NB4 (cell line): ENCODE data around the gene OLFM2.

Experiments used
- DNase-seq: peaks from one replicate; pipeline ENCODE4 v3.0.0; 2010; ENCODE audit warnings: low read depth
- H3K4me3 ChIP-seq: one replicate; pipeline ENCODE4 v1.5.1; 2011; ENCODE audit warnings: mild to moderate bottlenecking, low read depth, low read length, moderate library complexity
- MYC ChIP-seq: IDR thresholded peaks from 2 replicates; pipeline ENCODE4 v1.6.1; 2011; ENCODE audit warnings: low read depth, low read length
- POLR2A ChIP-seq: IDR thresholded peaks from 2 replicates; pipeline ENCODE4 v1.6.1; 2011; ENCODE audit warnings: mild to moderate bottlenecking; ENCODE audit not compliant: insufficient read length; ENCODE audit errors: extremely low read depth
- TF ChIP-seq, protein P1 (sequence below): IDR thresholded peaks from one replicate; pipeline ENCODE4 v1.5.1; 2012; ENCODE audit warnings: low read depth, low read length
- TF ChIP-seq, protein P2 (sequence below): IDR thresholded peaks from 2 replicates; pipeline ENCODE4 v1.6.1; 2011; ENCODE audit warnings: low read depth, low read length

The OLFM2 gene

DNA sequence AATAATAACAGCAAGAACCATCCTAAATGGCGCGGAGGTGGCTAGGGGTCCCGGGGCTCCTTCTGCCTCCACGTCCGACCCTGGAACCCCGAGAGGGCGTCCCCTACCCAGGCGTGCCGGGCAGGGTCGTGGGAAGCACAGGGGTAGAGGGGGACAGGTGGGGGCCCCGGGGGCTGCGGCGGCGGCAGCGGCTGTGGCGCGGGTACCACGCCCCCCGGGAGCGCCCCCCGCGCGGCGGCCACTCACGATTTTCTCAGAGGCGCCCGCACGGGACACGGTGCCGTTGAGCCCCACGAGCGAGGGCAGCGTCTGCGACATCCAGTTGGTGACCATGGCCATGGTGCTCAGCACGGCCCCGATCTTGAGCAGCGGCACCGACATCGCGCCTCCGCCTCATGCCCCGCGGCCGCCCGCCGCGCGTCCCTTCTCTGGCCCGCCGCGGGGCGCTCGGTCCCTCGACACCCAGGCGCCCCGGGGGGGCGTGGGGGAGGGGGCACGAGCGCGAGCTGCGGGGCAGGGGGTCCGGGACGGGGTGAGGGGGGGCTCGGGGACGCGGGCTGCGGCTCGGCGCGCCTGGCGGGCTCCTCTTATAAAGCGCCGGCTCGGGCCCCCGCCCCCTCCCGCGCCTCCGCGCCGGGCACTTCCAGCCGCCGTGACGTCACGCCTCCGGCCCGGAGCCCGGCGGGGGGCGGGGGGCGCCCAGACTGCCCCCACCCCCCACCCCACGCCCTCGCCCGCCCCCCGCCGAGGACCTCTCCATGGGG, 22.9 kb downstream of the OLFM2 start:
- H3K4me3 ChIP-seq = no peak overlapping the region
- DNase-seq = no peak

DNA sequence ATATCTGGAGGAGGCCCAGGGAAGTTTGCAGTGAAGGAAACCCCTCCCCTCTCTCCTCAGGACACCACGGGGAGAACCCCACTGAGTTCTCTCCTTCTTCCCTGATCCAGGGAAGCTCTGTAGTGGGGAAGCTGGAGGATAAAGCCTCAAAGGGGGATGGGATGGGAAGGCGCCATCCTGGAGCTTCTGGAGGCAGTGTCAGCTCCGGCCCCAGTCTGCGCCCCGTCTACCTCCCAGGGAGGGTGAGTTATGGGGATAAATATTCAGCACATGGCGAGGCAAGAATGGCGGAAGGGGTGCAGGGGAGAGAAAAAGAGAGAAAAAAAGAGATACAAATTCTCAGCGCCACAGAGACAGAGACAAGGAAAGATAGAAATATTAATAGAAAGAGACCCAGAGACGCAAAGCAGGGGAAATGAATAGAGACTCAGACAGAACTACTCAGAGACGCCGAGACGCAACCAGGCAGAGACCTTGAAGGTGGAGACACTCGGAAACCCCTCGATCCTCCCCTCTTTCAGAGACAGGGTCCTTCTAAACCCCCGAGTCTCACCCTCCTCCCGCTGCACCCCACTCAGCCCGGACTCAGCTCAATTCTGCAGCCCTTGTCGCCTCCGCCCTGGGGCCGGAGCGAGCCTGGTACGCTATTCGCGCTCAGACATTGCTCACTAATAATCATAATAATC, 23.6 kb downstream of the OLFM2 start:
- no peak overlapping the region for H3K4me3 ChIP-seq
- TF ChIP-seq, protein P1, sequence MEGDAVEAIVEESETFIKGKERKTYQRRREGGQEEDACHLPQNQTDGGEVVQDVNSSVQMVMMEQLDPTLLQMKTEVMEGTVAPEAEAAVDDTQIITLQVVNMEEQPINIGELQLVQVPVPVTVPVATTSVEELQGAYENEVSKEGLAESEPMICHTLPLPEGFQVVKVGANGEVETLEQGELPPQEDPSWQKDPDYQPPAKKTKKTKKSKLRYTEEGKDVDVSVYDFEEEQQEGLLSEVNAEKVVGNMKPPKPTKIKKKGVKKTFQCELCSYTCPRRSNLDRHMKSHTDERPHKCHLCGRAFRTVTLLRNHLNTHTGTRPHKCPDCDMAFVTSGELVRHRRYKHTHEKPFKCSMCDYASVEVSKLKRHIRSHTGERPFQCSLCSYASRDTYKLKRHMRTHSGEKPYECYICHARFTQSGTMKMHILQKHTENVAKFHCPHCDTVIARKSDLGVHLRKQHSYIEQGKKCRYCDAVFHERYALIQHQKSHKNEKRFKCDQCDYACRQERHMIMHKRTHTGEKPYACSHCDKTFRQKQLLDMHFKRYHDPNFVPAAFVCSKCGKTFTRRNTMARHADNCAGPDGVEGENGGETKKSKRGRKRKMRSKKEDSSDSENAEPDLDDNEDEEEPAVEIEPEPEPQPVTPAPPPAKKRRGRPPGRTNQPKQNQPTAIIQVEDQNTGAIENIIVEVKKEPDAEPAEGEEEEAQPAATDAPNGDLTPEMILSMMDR = no peak
- TF ChIP-seq MYC (no peak), POLR2A (no peak)
- TF ChIP-seq, protein P2, sequence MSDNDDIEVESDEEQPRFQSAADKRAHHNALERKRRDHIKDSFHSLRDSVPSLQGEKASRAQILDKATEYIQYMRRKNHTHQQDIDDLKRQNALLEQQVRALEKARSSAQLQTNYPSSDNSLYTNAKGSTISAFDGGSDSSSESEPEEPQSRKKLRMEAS = no peak
- no peak for DNase-seq

More for the DNA sequence above, 22.9 kb downstream of the OLFM2 start:
- TF ChIP-seq POLR2A (no peak), MYC (no peak)
- TF ChIP-seq, protein P2 = no peak
- TF ChIP-seq, protein P1 = no peak

DNA sequence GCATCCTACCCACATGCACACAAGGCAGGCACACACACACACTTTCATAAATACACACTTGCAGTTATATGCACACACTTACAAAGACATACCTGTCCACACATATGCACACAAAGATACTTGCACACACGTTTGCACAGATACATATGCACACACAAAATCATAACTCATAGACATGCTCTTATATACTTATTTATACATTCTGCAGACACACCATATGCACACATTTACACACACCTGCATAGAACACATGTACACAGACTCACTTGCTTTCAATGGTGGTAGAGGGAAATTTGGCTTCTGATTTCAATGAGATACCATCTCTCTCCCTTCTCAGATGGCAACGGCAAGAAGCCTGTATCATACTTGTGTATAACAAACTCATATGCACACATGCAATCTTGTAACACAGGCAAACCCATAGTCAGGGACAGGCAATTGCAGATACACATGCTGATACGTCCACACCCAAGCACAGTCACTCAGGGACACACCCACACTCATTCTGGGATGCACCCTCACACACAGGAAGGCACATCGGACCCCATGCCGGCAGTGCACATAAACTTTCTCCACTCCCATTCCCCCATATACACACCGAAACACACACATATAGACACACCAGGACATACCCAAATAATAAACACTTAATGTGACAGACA, 24.7 kb downstream of the OLFM2 start:
- TF ChIP-seq, protein P2 = no peak
- TF ChIP-seq MYC = no peak
- TF ChIP-seq, protein P1 = no peak
- TF ChIP-seq POLR2A = no peak
- DNase-seq = no peak
- H3K4me3 ChIP-seq = no peak overlapping the region

DNA sequence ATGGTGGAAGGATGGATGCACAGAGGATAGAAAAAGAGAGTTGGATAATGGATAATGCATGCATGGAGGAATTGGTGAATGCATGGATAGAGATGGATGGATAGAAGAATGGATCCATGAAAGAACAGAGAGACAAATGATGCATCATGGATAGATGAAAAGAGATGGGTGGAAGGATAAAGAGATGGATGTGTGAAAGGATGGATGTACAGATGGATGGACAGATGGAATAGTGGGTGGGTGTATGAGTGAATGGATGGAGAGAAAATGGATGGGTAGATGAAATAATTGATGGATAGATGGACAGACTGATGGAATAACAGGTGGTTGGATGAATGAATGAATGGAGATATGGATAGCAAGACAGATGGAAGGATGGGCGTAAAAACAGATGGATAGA, 25.7 kb downstream of the OLFM2 start:
- TF ChIP-seq MYC (no peak), POLR2A (no peak)
- TF ChIP-seq, protein P2 = no peak
- TF ChIP-seq, protein P1 = no peak
- H3K4me3 ChIP-seq = no peak overlapping the region
- DNase-seq = no peak

DNA sequence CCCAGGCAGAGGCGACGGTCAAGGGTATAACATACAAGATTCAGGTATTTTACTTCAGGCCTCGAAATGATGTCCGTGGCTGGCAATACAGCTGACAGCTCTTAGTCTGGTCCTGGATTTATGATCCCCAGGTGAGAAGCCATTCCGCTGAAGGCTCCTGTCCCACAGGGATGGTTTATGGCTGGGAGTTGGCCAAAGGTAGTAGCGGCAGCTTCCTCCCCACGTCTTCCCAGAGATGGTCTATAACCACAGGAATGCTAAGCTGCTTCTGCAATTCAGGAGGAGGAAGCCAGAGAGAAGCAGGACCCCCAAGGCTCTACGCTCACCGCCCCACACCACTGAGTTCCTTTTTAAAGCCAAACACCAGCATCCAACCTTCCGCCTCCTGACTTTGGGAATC, 27.1 kb downstream of the OLFM2 start:
- TF ChIP-seq POLR2A (no peak), MYC (no peak)
- TF ChIP-seq, protein P1 = no peak
- TF ChIP-seq, protein P2 = no peak
- H3K4me3 ChIP-seq = no peak overlapping the region
- no peak for DNase-seq
